GM10248 (cell line): Measurements from ENCODE around the gene MAP3K1.
A peak's percentile ranks its signal among the peaks of the same experiment; 100 is the strongest.

ENCODE experiments used
- CTCF ChIA-PET: fragments of 300-600 bp; sonication (Branson Sonifier 250); formaldehyde crosslinking; extraction: SDS; loops from one replicate; lab custom pipeline; 2021; ENCODE audit warnings: antibody characterized with exemption; lab: Yijun Ruan, JAX
- POLR2A ChIA-PET: fragments of 350-650 bp; sonication (Branson Sonifier 250); formaldehyde crosslinking; extraction: SDS; loops from one replicate; lab custom pipeline; 2020; ENCODE audit warnings: antibody characterized with exemption; lab: Yijun Ruan, JAX
- DNase-seq: peaks from one replicate; pipeline ENCODE4 v3.0.0; 2012; ENCODE audit errors: extremely low spot score
- TF ChIP-seq, protein P1 (sequence below): IDR thresholded peaks from 2 replicates; pipeline ENCODE4 v1.5.1; 2012; ENCODE audit warnings: mild to moderate bottlenecking, low read depth; ENCODE audit errors: extremely low read depth, missing control alignments, control extremely low read depth

MAP3K1 gene

DNA sequence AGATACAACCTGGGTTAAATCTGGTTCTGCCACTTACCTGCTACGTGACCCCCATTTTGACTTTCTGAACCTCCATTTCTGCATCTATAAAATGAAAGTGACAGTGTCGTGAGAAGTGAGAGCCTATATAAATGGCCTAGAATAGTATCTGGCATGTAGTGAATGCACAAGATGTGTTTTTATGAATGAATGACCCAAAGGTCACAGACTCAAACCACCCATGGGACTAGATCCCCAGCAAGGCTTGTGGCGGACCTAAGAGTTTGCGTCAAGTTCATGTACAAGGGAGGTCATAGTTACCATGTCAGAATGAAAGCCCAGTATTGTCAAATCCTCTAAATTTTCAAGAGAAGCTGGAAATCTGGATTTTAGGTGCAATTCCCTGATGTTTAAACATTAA lies 82.9 kb downstream of the MAP3K1 start:
- POLR2A ChIA-PET = no interaction called here
- CTCF ChIA-PET = interaction anchor here (1.1 to 6.3 kb wide), 4 partner anchors 12 to 628 kb away, joined by 3 to 60 read pairs (median 5); no protein-coding TSS in a partner anchor
- no peak for DNase-seq
- TF ChIP-seq, protein P1, sequence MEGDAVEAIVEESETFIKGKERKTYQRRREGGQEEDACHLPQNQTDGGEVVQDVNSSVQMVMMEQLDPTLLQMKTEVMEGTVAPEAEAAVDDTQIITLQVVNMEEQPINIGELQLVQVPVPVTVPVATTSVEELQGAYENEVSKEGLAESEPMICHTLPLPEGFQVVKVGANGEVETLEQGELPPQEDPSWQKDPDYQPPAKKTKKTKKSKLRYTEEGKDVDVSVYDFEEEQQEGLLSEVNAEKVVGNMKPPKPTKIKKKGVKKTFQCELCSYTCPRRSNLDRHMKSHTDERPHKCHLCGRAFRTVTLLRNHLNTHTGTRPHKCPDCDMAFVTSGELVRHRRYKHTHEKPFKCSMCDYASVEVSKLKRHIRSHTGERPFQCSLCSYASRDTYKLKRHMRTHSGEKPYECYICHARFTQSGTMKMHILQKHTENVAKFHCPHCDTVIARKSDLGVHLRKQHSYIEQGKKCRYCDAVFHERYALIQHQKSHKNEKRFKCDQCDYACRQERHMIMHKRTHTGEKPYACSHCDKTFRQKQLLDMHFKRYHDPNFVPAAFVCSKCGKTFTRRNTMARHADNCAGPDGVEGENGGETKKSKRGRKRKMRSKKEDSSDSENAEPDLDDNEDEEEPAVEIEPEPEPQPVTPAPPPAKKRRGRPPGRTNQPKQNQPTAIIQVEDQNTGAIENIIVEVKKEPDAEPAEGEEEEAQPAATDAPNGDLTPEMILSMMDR = no peak

DNA sequence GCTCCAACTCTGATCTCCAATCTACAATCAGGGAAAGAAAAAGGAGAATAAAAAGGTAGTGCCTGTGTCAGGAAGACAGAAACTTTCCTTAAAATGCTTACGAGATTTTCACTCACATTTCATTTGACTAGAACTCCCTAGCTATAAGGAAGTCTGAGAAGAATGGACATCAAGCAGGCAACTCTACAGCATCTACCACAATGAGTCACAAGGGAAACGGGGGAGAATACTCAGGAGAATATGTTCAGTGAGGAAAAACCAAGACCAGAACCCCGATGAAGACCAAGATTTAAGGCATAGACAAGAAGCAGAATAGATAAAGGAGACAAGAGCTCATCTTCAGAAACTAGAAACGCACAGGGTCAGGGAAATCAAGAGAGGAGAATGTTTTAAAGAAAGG lies 85.0 kb downstream of the MAP3K1 start:
- peak; percentile 6 for DNase-seq
- ChIA-PET CTCF (interaction anchor here (0.6 to 6.3 kb wide), 24 partner anchors 8 to 1561 kb away, joined by 3 to 60 read pairs (median 4); partner anchors contain the start of gene SETD9), POLR2A (no interaction called here)
- TF ChIP-seq, protein P1 = no peak

DNA sequence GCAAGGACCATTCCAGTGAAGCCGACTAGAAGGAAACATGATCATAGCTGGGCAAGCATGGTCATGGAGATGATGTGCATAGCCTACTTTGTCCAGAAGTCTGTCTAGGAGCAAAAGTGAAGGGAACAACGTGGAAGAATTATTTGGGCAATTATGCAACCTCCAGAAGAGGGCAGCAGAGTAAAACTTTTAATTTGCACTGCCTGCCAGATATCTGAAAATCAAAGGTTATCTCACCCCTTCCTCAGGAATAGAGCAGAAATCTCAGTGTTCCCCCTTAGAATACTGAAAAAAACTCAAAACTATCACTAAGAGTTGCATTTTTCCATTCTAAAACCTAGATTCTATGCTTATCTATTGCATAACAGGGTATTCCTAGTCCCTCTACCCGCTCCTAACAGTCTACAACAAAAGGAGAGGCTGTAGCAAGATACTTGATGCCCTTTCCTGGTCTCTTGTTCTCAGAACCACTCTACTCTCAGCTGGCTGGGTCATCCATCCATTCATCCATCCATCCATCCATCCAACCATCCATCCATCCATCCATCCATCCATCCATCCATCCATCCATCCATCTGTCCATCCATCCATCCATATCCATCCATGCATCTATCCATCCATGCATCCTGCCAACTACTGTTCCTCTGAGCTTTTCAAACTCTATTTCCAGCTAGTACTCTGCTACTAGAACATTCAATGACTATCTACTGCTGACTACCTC lies 85.7 kb downstream of the MAP3K1 start:
- peak; percentile 40 for DNase-seq
- CTCF ChIA-PET = interaction anchor here (0.7 to 6.3 kb wide), 24 partner anchors 8 to 1560 kb away, joined by 3 to 60 read pairs (median 4); partner anchors contain the start of gene SETD9
- TF ChIP-seq, protein P1 = peak; percentile 66
- POLR2A ChIA-PET = no interaction called here

DNA sequence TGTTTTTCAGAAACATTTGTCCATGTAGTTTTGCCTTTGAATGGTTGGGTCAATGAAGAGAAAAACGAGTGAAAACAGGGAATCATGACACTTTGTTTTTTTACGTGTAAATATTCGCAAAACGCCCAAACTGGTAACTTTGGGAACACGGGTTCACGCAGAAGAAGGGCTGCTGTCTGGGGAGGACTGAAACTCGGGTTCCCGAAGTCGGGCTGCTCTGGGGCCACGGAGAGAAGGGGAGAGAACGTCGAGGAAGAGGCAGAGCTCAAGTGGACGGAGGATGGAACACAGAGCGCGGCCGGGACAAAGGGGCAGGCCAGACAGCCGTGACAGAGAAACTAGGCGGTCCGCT lies 93.6 kb downstream of the MAP3K1 start:
- POLR2A ChIA-PET = interaction anchor here (1.4 kb wide), 1 partner anchor 265 kb away, joined by 5 read pairs; the partner anchor contains the start of gene GPBP1

DNA sequence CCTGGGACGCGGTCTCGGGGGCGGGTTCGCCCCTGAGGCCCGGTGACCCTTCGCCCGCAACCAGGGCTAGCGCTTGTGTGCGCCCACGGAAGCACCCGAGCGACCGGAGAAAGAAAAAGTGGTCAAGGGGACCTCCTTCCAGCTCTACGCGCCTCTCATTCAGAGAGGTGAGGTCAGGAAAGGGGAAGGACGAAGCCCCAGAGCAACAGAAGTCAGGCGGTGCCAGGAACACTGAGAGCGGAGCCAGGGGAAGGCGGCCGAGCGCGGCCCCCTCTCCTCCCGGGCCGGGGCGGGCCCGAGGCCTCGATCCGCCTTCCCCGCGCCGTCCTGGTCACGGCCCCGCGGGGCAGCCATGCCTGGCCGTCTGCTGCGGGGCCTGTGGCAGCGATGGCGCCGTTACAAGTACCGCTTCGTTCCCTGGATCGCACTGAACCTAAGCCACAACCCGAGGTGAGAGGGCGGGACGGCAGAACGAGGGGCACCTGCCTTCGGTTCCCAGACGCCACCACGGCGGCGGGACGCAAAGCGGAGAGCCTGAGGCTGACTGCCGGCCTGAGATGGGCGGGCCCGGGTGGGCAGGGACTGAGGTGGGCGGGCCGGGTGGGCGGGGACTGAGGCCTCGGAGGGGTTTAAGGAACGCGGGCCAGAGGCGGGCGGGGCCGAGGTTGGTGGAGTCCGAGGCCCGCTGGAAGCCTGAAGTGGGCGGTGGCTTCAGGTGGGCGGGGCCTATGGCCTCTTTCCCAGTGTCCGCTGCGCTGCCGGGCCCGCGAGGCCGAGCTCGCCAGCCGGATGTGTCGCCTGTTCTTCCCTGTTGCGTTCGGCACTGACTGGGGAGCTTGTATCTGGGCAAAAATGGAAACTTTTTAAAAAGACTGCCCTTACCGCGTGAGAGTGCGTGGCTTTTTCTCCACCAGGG lies 94.2 kb downstream of the MAP3K1 start, which contains the start of gene SETD9:
TSS of gene SETD9 (plus strand) at position 303 of the 916 bp plus-strand sequence. CDS start at position 353, 50 bp downstream.
- CTCF ChIA-PET = interaction anchor here (0.6 to 3.7 kb wide), 7 partner anchors 8 to 638 kb away, joined by 3 to 22 read pairs (median 3); no protein-coding TSS in a partner anchor
- peak; percentile 98 for DNase-seq
- POLR2A ChIA-PET = interaction anchor here (0.5 to 1.4 kb wide), 3 partner anchors 14 to 264 kb away, joined by 3 to 5 read pairs (median 4); partner anchors contain the start of gene GPBP1
- TF ChIP-seq, protein P1 = no peak

More for the DNA sequence above, 93.6 kb downstream of the MAP3K1 start:
- DNase-seq = no peak
- TF ChIP-seq, protein P1 = no peak
- CTCF ChIA-PET = interaction anchor here (1.3 to 3.7 kb wide), 4 partner anchors 8 to 638 kb away, joined by 3 to 22 read pairs (median 9); no protein-coding TSS in a partner anchor
